GM12891 (cell line): ENCODE data around the gene PPFIA1.
"Not testable (repeated sequence)": the region's sequence is repeated elsewhere in the genome, so short reads cannot be mapped to it uniquely, and the experiment has no call there.

Experiments used
- DNase-seq: peaks from one replicate; pipeline ENCODE4 v3.0.0; 2011; ENCODE audit warnings: low spot score; ENCODE audit not compliant: insufficient read length
- FAIRE-seq: peaks from 2 replicates; lab custom pipeline; 2011; peaks lifted over from hg19 to GRCh38; lab: Jason Lieb, UNC
- PAX5 ChIP-seq: IDR thresholded peaks from 2 replicates; pipeline ENCODE4 v1.6.1; 2011; ENCODE audit warnings: low read length, moderate library complexity, mild to moderate bottlenecking; ENCODE audit not compliant: insufficient read depth, severe bottlenecking
- POLR2A ChIP-seq: IDR thresholded peaks from 2 replicates; pipeline ENCODE4 v1.6.1; 2011; ENCODE audit warnings: low read depth, low read length, control low read depth
- POLR2AphosphoS5 ChIP-seq: IDR thresholded peaks from 2 replicates; pipeline ENCODE4 v1.6.1; 2011; ENCODE audit warnings: low read depth, low read length, control low read depth
- POU2F2 ChIP-seq: IDR thresholded peaks from 2 replicates; pipeline ENCODE4 v1.6.1; 2011; ENCODE audit warnings: low read depth, mild to moderate bottlenecking, control low read depth, low read length, moderate library complexity
- SPI1 ChIP-seq: IDR thresholded peaks from 2 replicates; pipeline ENCODE4 v1.6.1; 2011; ENCODE audit warnings: low read depth, low read length, control low read depth
- TAF1 ChIP-seq: IDR thresholded peaks from 2 replicates; pipeline ENCODE4 v1.6.1; 2011; ENCODE audit warnings: low read depth, low read length, control low read depth

The PPFIA1 gene

GRCh38 chr11:70292863-70293262 is 22.4 kb downstream of the PPFIA1 start:
- DNase-seq (no peak), FAIRE-seq (no peak)
- TF ChIP-seq SPI1 = no peak
- TF ChIP-seq TAF1 = no peak
- TF ChIP-seq PAX5 = no peak
- no peak for TF ChIP-seq POU2F2
- no peak for TF ChIP-seq POLR2A
- TF ChIP-seq POLR2AphosphoS5 = no peak

GRCh38 chr11:70295166-70295565 is 24.7 kb downstream of the PPFIA1 start:
- not testable (repeated sequence) for DNase-seq, FAIRE-seq

GRCh38 chr11:70296681-70297080 is 26.2 kb downstream of the PPFIA1 start:
- FAIRE-seq (no peak), DNase-seq (no peak)
- TF ChIP-seq POLR2A = no peak
- no peak for TF ChIP-seq POU2F2
- TF ChIP-seq PAX5 = no peak
- no peak for TF ChIP-seq POLR2AphosphoS5
- no peak for TF ChIP-seq SPI1

- DNase-seq (no peak), FAIRE-seq (no peak)
- TF ChIP-seq POU2F2 (no peak), PAX5 (no peak), SPI1 (no peak), TAF1 (no peak), POLR2A (no peak), POLR2AphosphoS5 (no peak)
Measured at GRCh38 chr11:70297341-70297740, 26.9 kb downstream of the PPFIA1 start.

- no peak for FAIRE-seq
- DNase-seq = no peak
- TF ChIP-seq SPI1 (no peak), POLR2A (no peak), PAX5 (no peak), POLR2AphosphoS5 (no peak), TAF1 (no peak), POU2F2 (no peak)
Measured at GRCh38 chr11:70298243-70298915, 27.9 kb downstream of the PPFIA1 start.

- no peak for FAIRE-seq
- no peak for TF ChIP-seq POLR2AphosphoS5
- TF ChIP-seq PAX5 = no peak
- TF ChIP-seq POU2F2 = no peak
- no peak for TF ChIP-seq POLR2A
- TF ChIP-seq SPI1 = no peak
- no peak for TF ChIP-seq TAF1
- no peak for DNase-seq
Measured at GRCh38 chr11:70299636-70300035, 29.1 kb downstream of the PPFIA1 start.

GRCh38 chr11:70301191-70301590 is 30.7 kb downstream of the PPFIA1 start:
- DNase-seq (no peak), FAIRE-seq (no peak)
- TF ChIP-seq TAF1 = no peak
- no peak for TF ChIP-seq PAX5
- no peak for TF ChIP-seq POLR2AphosphoS5
- no peak for TF ChIP-seq SPI1

GRCh38 chr11:70301721-70302418 is 31.4 kb downstream of the PPFIA1 start:
- no peak for FAIRE-seq
- DNase-seq = no peak
- no peak for TF ChIP-seq POLR2A
- TF ChIP-seq SPI1 = no peak
- TF ChIP-seq POLR2AphosphoS5 = no peak
- no peak for TF ChIP-seq TAF1
- TF ChIP-seq PAX5 = no peak
- no peak for TF ChIP-seq POU2F2

GRCh38 chr11:70302419-70302752 is 31.9 kb downstream of the PPFIA1 start:
- DNase-seq = no peak
- no peak for FAIRE-seq
- TF ChIP-seq SPI1 = no peak
- no peak for TF ChIP-seq POLR2AphosphoS5

- DNase-seq (no peak), FAIRE-seq (no peak)
- no peak for TF ChIP-seq TAF1
- TF ChIP-seq SPI1 = no peak
- TF ChIP-seq PAX5 = no peak
Measured at GRCh38 chr11:70303070-70303469, 32.6 kb downstream of the PPFIA1 start.

- TF ChIP-seq POU2F2 (no peak), POLR2AphosphoS5 (no peak), POLR2A (no peak), SPI1 (no peak), PAX5 (no peak), TAF1 (no peak)
- no peak for FAIRE-seq
- DNase-seq = no peak
Measured at GRCh38 chr11:70304208-70304603, 33.7 kb downstream of the PPFIA1 start.
